OCI-LY3 (cell line): ENCODE measurements around the gene DHRSX.

Source experiments
- H2AFZ ChIP-seq: fragments of 200-600, 300-600 bp; shearing (Covaris generic); 2 replicates; pipeline ENCODE4 v1.6.0; 2014; ENCODE audit warnings: antibody characterized with exemption, low read depth, low read length
- H3K27ac ChIP-seq: fragments of 200-600, 300-600 bp; sonication (generic); 2 replicates; pipeline ENCODE4 v1.5.1; 2014; ENCODE audit warnings: mild to moderate bottlenecking, low read length, moderate library complexity, mixed read lengths
- H3K27me3 ChIP-seq: fragments of 200-600, 300-600 bp; sonication (generic); 2 replicates; pipeline ENCODE4 v1.6.1; 2014; ENCODE audit warnings: low read depth, low read length, mixed read lengths
- H3K36me3 ChIP-seq: fragments of 200-600, 300-600 bp; sonication (generic); replicated peaks from 2 replicates; pipeline ENCODE3; 2014; ENCODE audit warnings: low read depth, low read length, mixed read lengths
- H3K4me1 ChIP-seq: fragments of 300-600, 200-600 bp; sonication (generic); 2 replicates; pipeline ENCODE4 v1.6.1; 2014; ENCODE audit warnings: low read length, mixed read lengths
- H3K4me2 ChIP-seq: fragments of 200-600, 300-600 bp; sonication (generic); 2 replicates; pipeline ENCODE4 v1.6.1; 2014; ENCODE audit warnings: low read length, mixed read lengths
- H3K4me3 ChIP-seq: fragments of 300-600, 200-600 bp; sonication (generic); 2 replicates; pipeline ENCODE4 v1.5.1; 2014; ENCODE audit warnings: antibody characterized with exemption, mild to moderate bottlenecking, low read length, moderate library complexity
- H3K79me2 ChIP-seq: fragments of 300-600, 200-600 bp; shearing (Covaris generic); 2 replicates; pipeline ENCODE4 v1.6.1; 2014; ENCODE audit warnings: mild to moderate bottlenecking, low read length, mixed read lengths
- H3K9ac ChIP-seq: fragments of 300-600, 200-600 bp; shearing (Covaris generic); 2 replicates; pipeline ENCODE4 v1.6.0; 2014; ENCODE audit warnings: mild to moderate bottlenecking, low read length, moderate library complexity
- H3K9me3 ChIP-seq: fragments of 200-600, 300-600 bp; shearing (Covaris generic); 2 replicates; pipeline ENCODE4 v1.6.1; 2014; ENCODE audit warnings: low read length, mixed read lengths; ENCODE audit not compliant: insufficient read depth
- H4K20me1 ChIP-seq: fragments of 200-600, 300-600 bp; sonication (generic); 2 replicates; pipeline ENCODE4 v1.6.1; 2016; ENCODE audit warnings: low read length, mixed read lengths; ENCODE audit not compliant: insufficient read depth
- CTCF ChIP-seq: fragments of 200-600, 300-600 bp; sonication (generic); IDR thresholded peaks from 2 replicates; pipeline ENCODE4 v1.5.1; 2014; ENCODE audit warnings: antibody characterized with exemption, low read length, low read depth
- EZH2phosphoT487 ChIP-seq: fragments of 200-600 bp; shearing (Covaris generic); IDR thresholded peaks from 2 replicates; pipeline ENCODE4 v1.6.1; 2018; ENCODE audit warnings: antibody characterized with exemption, mixed run types, low read depth

DHRSX gene

GRCh38 chrX:2486476-2487133, 14.2 kb downstream of the DHRSX start:
- Histone ChIP-seq H3K27me3 (no peaks in the 10 kb centered on the region), H3K4me2 (no peak overlapping the region), H3K4me1 (no peaks in the 10 kb centered on the region), H3K36me3 (peaks cover 64% of the 10 kb centered on the region), H3K4me3 (no peak overlapping the region), H3K9ac (no peak overlapping the region), H3K27ac (no peak overlapping the region), H2AFZ (no peak overlapping the region), H3K79me2 (peaks cover 82% of the 10 kb centered on the region), H3K9me3 (no peaks in the 10 kb centered on the region), H4K20me1 (peaks cover 78% of the 10 kb centered on the region)
- no peak for TF ChIP-seq CTCF
- no peak for TF ChIP-seq EZH2phosphoT487

DNA sequence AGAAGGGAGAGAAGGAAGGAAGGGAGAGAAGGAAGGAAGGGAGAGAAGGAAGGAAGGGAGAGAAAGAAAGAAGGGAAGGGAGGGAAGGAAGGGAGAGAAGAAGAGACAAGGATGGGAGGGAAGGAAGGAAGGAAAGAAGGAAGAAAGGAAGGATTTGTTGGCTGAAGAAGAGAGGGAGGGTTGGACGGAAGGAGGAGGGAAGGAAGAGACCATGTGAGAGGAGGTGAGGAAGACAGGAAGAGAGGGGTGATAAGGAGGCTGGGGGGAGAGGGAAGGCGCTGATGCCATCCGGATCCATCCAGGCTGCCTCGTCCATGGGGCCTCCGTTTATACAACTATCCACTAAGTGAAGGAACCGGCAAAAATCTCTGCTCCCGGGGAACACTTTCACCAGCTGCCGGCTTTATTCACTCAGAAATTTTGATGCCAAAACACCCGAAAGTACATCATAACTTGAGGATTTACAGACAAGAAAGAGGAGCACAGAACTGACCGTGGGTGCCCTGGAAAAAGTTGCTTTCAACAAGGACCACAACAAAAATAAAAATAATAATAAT, 14.9 kb downstream of the DHRSX start:
- Histone ChIP-seq H4K20me1 (peaks cover 73% of the 10 kb centered on the region), H3K9ac (no peak overlapping the region), H3K9me3 (no peaks in the 10 kb centered on the region), H3K4me3 (no peak overlapping the region), H3K4me2 (no peak overlapping the region), H3K27me3 (no peaks in the 10 kb centered on the region), H3K4me1 (no peaks in the 10 kb centered on the region), H3K79me2 (peaks cover 83% of the 10 kb centered on the region), H2AFZ (no peak overlapping the region), H3K27ac (no peak overlapping the region), H3K36me3 (peaks cover 60% of the 10 kb centered on the region)
- TF ChIP-seq CTCF (no peak), EZH2phosphoT487 (no peak)

DNA sequence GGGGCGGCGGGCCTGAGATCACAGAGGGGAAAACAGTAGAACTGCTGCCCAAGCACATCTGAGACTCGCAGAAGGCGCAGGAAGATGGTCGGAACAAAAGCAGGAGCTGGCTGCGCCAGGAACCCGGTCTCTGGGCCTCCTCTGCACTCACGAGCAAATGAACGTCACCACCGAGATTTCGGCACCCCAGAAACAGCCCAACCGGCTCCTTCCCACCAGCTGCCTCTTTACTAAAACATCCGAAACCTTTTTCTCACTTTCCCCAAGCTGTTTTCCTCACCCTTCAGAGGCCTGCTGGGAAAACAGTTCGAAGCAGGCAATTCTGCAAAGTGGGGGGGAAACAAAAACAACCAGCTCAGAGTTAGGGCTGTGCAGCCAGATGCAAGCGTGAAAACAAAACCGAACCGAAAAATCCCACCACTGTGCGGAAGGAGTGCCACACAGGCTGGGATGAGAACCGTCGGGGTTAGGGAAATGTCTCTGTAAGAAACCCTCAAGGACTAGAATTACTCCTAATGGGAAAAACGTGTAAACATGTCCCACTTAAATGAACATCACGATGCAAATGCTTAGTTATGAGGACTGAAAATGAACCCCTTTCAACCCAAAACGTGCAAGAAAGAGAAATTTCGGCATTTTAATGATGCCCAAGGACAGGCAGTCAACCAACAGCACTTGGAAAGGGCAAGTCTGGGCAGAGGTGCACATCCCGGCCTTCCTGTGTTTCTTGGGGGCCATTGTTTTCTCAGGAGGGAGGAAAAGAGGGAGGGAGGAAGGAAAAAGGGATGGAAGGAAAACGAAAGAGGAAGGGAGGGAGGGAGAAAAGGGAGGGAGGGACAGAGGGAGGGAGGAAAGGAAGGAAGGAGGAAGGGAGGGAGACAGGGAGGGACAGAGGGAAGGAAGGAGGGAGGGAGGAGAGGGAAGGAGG, 15.8 kb downstream of the DHRSX start:
- no peaks in the 10 kb centered on the region for H3K9me3 ChIP-seq
- no peaks in the 10 kb centered on the region for H3K27me3 ChIP-seq
- peaks cover 67% of the 10 kb centered on the region for H4K20me1 ChIP-seq
- no peaks in the 10 kb centered on the region for H3K4me1 ChIP-seq
- no peak overlapping the region for H2AFZ ChIP-seq
- peaks cover 83% of the 10 kb centered on the region for H3K79me2 ChIP-seq
- no peak overlapping the region for H3K4me3 ChIP-seq
- TF ChIP-seq CTCF (no peak), EZH2phosphoT487 (no peak)
- H3K9ac ChIP-seq: no peak overlapping the region
- no peak overlapping the region for H3K27ac ChIP-seq
- no peak overlapping the region for H3K4me2 ChIP-seq
- H3K36me3 ChIP-seq: peaks cover 56% of the 10 kb centered on the region

GRCh38 chrX:2484256-2484655, 16.5 kb downstream of the DHRSX start:
- peaks cover 67% of the 10 kb centered on the region for H4K20me1 ChIP-seq
- no peak overlapping the region for H3K4me3 ChIP-seq
- no peak for TF ChIP-seq EZH2phosphoT487
- TF ChIP-seq CTCF: no peak
- peaks cover 56% of the 10 kb centered on the region for H3K36me3 ChIP-seq
- no peak overlapping the region for H3K9ac ChIP-seq
- peaks cover 83% of the 10 kb centered on the region for H3K79me2 ChIP-seq
- no peak overlapping the region for H3K4me2 ChIP-seq
- no peak overlapping the region for H3K27ac ChIP-seq
- no peak overlapping the region for H2AFZ ChIP-seq
- no peaks in the 10 kb centered on the region for H3K27me3 ChIP-seq
- no peaks in the 10 kb centered on the region for H3K9me3 ChIP-seq
- no peaks in the 10 kb centered on the region for H3K4me1 ChIP-seq
